Liver (tissue), 3 donors: ENCODE measurements around the gene TTC23L.

Experiments used
- EGR1 ChIP-seq, 2 donors: IDR thresholded peaks; 2 replicates each; pipeline ENCODE4 v1.6.1; 2016 to 2018; ENCODE audit warnings: antibody characterized with exemption in 2 of 2, low read depth in 2 of 2
- FOXA1 ChIP-seq: IDR thresholded peaks from 2 replicates; pipeline ENCODE4 v1.6.1; 2016; ENCODE audit warnings: antibody characterized with exemption
- NR2F2 ChIP-seq: IDR thresholded peaks from 2 replicates; pipeline ENCODE4 v1.6.1; 2016; ENCODE audit warnings: antibody characterized with exemption
- RAD21 ChIP-seq, 2 donors: IDR thresholded peaks; 2 replicates each; pipeline ENCODE4 v1.6.1; 2016; ENCODE audit warnings: antibody characterized with exemption in 2 of 2, mild to moderate bottlenecking in 2 of 2
- SP1 ChIP-seq: IDR thresholded peaks from 2 replicates; pipeline ENCODE4 v1.6.1; 2018; ENCODE audit warnings: antibody characterized with exemption, mild to moderate bottlenecking
- TAF1 ChIP-seq: conservative IDR thresholded peaks from 2 replicates; pipeline ENCODE4 v1.6.1; 2016; ENCODE audit warnings: antibody characterized with exemption, mild to moderate bottlenecking
- YY1 ChIP-seq: IDR thresholded peaks from 2 replicates; pipeline ENCODE4 v1.6.1; 2016; ENCODE audit warnings: antibody characterized with exemption, mild to moderate bottlenecking
- TF ChIP-seq, protein P1 (sequence below): fragments of 150-350 bp; IDR thresholded peaks from 2 replicates; pipeline ENCODE4 v1.5.1; 2017; ENCODE audit warnings: improper control_type of control experiment, low read depth, low read length; ENCODE audit not compliant: missing input control
- TF ChIP-seq, protein P2 (sequence below): IDR thresholded peaks from 2 replicates; pipeline ENCODE4 v1.6.1; 2016; ENCODE audit warnings: antibody characterized with exemption, mild to moderate bottlenecking
- TF ChIP-seq, protein P3 (sequence below): IDR thresholded peaks from 2 replicates; pipeline ENCODE4 v1.6.1; 2016; ENCODE audit warnings: antibody characterized with exemption
- donor health status: healthy.
- donor health status: healthy.

DNA sequence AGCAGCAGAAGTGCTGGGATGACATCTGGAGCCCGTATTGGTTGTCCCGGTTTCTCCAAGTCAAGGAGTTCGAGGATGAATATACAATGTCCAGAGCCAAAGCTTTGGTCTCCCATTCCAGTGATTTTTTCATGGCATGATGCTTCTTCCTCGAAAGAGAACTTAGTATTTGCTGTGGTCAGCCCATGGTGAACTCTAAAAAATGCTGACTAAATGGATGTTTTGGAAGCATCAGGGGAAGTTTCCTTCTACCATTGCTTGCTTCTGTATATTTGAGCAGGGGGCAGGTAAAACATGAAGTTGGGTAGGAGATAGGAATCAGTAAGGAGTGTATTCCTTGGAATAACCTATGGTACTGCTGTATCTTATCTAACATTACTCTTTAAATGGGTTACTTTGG, 8.6 kb downstream of the TTC23L start:
- TF ChIP-seq, protein P1, sequence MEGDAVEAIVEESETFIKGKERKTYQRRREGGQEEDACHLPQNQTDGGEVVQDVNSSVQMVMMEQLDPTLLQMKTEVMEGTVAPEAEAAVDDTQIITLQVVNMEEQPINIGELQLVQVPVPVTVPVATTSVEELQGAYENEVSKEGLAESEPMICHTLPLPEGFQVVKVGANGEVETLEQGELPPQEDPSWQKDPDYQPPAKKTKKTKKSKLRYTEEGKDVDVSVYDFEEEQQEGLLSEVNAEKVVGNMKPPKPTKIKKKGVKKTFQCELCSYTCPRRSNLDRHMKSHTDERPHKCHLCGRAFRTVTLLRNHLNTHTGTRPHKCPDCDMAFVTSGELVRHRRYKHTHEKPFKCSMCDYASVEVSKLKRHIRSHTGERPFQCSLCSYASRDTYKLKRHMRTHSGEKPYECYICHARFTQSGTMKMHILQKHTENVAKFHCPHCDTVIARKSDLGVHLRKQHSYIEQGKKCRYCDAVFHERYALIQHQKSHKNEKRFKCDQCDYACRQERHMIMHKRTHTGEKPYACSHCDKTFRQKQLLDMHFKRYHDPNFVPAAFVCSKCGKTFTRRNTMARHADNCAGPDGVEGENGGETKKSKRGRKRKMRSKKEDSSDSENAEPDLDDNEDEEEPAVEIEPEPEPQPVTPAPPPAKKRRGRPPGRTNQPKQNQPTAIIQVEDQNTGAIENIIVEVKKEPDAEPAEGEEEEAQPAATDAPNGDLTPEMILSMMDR: no peak
- TF ChIP-seq RAD21 (IDR thresholded peaks at IDR 0.05) (no peak), SP1 (no peak), FOXA1 (no peak), TAF1 (no peak), YY1 (no peak), EGR1 (IDR thresholded peaks at IDR 0.05; ENCODE audit: low read depth in 2 of 2) (no peak), NR2F2 (no peak)
- TF ChIP-seq, protein P2, sequence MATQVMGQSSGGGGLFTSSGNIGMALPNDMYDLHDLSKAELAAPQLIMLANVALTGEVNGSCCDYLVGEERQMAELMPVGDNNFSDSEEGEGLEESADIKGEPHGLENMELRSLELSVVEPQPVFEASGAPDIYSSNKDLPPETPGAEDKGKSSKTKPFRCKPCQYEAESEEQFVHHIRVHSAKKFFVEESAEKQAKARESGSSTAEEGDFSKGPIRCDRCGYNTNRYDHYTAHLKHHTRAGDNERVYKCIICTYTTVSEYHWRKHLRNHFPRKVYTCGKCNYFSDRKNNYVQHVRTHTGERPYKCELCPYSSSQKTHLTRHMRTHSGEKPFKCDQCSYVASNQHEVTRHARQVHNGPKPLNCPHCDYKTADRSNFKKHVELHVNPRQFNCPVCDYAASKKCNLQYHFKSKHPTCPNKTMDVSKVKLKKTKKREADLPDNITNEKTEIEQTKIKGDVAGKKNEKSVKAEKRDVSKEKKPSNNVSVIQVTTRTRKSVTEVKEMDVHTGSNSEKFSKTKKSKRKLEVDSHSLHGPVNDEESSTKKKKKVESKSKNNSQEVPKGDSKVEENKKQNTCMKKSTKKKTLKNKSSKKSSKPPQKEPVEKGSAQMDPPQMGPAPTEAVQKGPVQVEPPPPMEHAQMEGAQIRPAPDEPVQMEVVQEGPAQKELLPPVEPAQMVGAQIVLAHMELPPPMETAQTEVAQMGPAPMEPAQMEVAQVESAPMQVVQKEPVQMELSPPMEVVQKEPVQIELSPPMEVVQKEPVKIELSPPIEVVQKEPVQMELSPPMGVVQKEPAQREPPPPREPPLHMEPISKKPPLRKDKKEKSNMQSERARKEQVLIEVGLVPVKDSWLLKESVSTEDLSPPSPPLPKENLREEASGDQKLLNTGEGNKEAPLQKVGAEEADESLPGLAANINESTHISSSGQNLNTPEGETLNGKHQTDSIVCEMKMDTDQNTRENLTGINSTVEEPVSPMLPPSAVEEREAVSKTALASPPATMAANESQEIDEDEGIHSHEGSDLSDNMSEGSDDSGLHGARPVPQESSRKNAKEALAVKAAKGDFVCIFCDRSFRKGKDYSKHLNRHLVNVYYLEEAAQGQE: no peak
- TF ChIP-seq, protein P3, sequence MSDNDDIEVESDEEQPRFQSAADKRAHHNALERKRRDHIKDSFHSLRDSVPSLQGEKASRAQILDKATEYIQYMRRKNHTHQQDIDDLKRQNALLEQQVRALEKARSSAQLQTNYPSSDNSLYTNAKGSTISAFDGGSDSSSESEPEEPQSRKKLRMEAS: no peak
